WERI-Rb-1 (cell line): ENCODE data around the gene AKAIN1.

ENCODE experiments used
- DNase-seq: peaks from one replicate; pipeline ENCODE4 v3.0.0-alpha.2; 2020
- H3K27ac ChIP-seq: fragments of 250-450 bp; sonication (Bioruptor Pico); 2 replicates; pipeline ENCODE4 v1.5.1; 2020; ENCODE audit warnings: mild to moderate bottlenecking, moderate library complexity
- H3K27me3 ChIP-seq: fragments of 250-450 bp; sonication (Bioruptor Pico); 2 replicates; pipeline ENCODE4 v1.5.1; 2021; ENCODE audit warnings: mild to moderate bottlenecking, low read depth, moderate library complexity; ENCODE audit not compliant: insufficient read depth, severe bottlenecking
- H3K36me3 ChIP-seq: fragments of 250-450 bp; sonication (Bioruptor Pico); 2 replicates; pipeline ENCODE4 v1.5.1; 2020; ENCODE audit warnings: mild to moderate bottlenecking, moderate library complexity
- H3K4me3 ChIP-seq: 2 replicates; pipeline ENCODE4 v1.5.1; 2011; ENCODE audit warnings: low read depth, mild to moderate bottlenecking, control low read depth, low read length
- H3K9me3 ChIP-seq: fragments of 250-450 bp; sonication (Bioruptor Pico); 2 replicates; pipeline ENCODE4 v1.5.1; 2021; ENCODE audit warnings: mild to moderate bottlenecking, moderate library complexity; ENCODE audit not compliant: severe bottlenecking
- CTCF ChIP-seq: IDR thresholded peaks from 2 replicates; pipeline ENCODE4 v1.5.1; 2011; ENCODE audit warnings: low read depth, mild to moderate bottlenecking, control low read depth, inconsistent platforms, low read length

Gene AKAIN1

GRCh38 chr18:5158587-5158986 lies 38.5 kb downstream of the AKAIN1 start:
- no peaks in the 10 kb centered on the region for H3K9me3 ChIP-seq
- TF ChIP-seq CTCF = no peak
- no peaks in the 10 kb centered on the region for H3K27me3 ChIP-seq
- no peak for DNase-seq
- H3K27ac ChIP-seq = no peak overlapping the region
- H3K36me3 ChIP-seq = no peaks in the 10 kb centered on the region
- no peak overlapping the region for H3K4me3 ChIP-seq

- no peaks in the 10 kb centered on the region for H3K9me3 ChIP-seq
- no peak overlapping the region for H3K27ac ChIP-seq
- no peaks in the 10 kb centered on the region for H3K27me3 ChIP-seq
- DNase-seq = no peak
- TF ChIP-seq CTCF = no peak
- no peak overlapping the region for H3K4me3 ChIP-seq
- H3K36me3 ChIP-seq = no peaks in the 10 kb centered on the region
Observed at GRCh38 chr18:5158172-5158571, 38.9 kb downstream of the AKAIN1 start.

- Histone ChIP-seq H3K27me3 (no peaks in the 10 kb centered on the region), H3K9me3 (no peaks in the 10 kb centered on the region), H3K4me3 (no peak overlapping the region), H3K36me3 (no peaks in the 10 kb centered on the region), H3K27ac (no peak overlapping the region)
- no peak for TF ChIP-seq CTCF
- DNase-seq = no peak
Observed at GRCh38 chr18:5155907-5156287, 41.2 kb downstream of the AKAIN1 start.

GRCh38 chr18:5155218-5155906 lies 41.7 kb downstream of the AKAIN1 start:
- Histone ChIP-seq H3K36me3 (no peaks in the 10 kb centered on the region), H3K4me3 (no peak overlapping the region), H3K27ac (no peak overlapping the region), H3K27me3 (no peaks in the 10 kb centered on the region), H3K9me3 (no peaks in the 10 kb centered on the region)
- TF ChIP-seq CTCF = no peak
- no peak for DNase-seq

GRCh38 chr18:5152343-5153020 lies 44.6 kb downstream of the AKAIN1 start:
- TF ChIP-seq CTCF = no peak
- DNase-seq = no peak
- no peaks in the 10 kb centered on the region for H3K27me3 ChIP-seq

More at GRCh38 chr18:5152343-5153020, 44.6 kb downstream of the AKAIN1 start:
- no peak overlapping the region for H3K27ac ChIP-seq
- H3K4me3 ChIP-seq = no peak overlapping the region
- H3K9me3 ChIP-seq = no peaks in the 10 kb centered on the region
- H3K36me3 ChIP-seq = no peaks in the 10 kb centered on the region
